Measurements from ENCODE around the gene ATF2. TPM values are rescaled to one million over a fixed set of nuclear protein-coding genes. Genes with fewer than 3 reads are reported as not detected.

ATF2 gene
- total and polyA plus RNA-seq, 2 of the 13 experiments (the other 11 are each of a cell fraction or from before 2014, with no cell fraction given) = 91.6 to 95.1 TPM

DNA sequence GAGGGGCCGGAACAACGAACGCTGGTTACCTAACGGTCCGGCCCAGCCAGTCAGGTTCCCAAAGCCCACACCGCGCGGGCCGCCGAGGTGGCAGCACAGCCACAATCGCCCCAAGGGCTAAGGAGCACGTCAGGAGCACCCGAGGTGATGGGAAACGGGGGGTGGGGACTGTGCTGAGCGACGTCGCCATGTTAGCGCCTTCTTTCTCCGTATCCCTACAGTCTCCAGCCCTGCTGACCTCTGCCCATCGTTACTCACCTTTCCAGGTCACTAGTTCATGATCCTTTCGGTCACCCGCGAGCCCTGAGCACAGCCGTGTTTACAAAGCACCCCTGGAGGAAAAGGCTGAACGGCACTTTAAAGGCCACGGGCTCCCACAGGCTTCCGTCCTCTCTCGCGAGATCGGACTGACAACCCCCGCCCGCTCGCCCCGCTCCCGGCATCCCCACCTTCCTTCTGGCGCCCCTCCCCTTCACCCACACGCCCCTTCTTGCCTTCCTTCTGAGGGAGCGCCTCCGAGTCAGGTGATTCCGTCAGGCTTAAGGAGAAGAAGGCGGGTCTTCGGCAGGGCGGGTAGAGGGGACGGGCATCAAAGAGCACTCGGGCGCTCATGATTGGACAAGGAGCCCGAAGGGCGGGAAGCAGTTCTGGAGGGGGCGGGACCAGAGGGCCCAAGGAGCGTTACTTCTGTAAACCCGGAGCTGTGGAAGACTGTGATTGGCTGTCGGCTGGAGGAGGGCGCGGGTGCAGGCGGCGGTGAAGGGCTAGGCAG, at the start of gene ATF2 (continued):
- TF ChIP-seq, protein P1, sequence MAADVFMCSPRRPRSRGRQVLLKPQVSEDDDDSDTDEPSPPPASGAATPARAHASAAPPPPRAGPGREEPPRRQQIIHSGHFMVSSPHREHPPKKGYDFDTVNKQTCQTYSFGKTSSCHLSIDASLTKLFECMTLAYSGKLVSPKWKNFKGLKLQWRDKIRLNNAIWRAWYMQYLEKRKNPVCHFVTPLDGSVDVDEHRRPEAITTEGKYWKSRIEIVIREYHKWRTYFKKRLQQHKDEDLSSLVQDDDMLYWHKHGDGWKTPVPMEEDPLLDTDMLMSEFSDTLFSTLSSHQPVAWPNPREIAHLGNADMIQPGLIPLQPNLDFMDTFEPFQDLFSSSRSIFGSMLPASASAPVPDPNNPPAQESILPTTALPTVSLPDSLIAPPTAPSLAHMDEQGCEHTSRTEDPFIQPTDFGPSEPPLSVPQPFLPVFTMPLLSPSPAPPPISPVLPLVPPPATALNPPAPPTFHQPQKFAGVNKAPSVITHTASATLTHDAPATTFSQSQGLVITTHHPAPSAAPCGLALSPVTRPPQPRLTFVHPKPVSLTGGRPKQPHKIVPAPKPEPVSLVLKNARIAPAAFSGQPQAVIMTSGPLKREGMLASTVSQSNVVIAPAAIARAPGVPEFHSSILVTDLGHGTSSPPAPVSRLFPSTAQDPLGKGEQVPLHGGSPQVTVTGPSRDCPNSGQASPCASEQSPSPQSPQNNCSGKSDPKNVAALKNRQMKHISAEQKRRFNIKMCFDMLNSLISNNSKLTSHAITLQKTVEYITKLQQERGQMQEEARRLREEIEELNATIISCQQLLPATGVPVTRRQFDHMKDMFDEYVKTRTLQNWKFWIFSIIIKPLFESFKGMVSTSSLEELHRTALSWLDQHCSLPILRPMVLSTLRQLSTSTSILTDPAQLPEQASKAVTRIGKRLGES (CRISPR knock-in tag; IDR thresholded peaks at IDR 0.05; ENCODE audit: borderline replicate concordance) = peak; percentile 59
- peak; percentile 87 for TF ChIP-seq ZNF317 (CRISPR knock-in tag; IDR thresholded peaks at IDR 0.05)
- TF ChIP-seq, protein P2, sequence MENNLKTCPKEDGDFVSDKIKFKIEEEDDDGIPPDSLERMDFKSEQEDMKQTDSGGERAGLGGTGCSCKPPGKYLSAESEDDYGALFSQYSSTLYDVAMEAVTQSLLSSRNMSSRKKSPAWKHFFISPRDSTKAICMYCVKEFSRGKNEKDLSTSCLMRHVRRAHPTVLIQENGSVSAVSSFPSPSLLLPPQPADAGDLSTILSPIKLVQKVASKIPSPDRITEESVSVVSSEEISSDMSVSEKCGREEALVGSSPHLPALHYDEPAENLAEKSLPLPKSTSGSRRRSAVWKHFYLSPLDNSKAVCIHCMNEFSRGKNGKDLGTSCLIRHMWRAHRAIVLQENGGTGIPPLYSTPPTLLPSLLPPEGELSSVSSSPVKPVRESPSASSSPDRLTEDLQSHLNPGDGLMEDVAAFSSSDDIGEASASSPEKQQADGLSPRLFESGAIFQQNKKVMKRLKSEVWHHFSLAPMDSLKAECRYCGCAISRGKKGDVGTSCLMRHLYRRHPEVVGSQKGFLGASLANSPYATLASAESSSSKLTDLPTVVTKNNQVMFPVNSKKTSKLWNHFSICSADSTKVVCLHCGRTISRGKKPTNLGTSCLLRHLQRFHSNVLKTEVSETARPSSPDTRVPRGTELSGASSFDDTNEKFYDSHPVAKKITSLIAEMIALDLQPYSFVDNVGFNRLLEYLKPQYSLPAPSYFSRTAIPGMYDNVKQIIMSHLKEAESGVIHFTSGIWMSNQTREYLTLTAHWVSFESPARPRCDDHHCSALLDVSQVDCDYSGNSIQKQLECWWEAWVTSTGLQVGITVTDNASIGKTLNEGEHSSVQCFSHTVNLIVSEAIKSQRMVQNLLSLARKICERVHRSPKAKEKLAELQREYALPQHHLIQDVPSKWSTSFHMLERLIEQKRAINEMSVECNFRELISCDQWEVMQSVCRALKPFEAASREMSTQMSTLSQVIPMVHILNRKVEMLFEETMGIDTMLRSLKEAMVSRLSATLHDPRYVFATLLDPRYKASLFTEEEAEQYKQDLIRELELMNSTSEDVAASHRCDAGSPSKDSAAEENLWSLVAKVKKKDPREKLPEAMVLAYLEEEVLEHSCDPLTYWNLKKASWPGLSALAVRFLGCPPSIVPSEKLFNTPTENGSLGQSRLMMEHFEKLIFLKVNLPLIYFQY (CRISPR knock-in tag; IDR thresholded peaks at IDR 0.05; ENCODE audit: borderline replicate concordance) = peak; percentile 36; the same call in 1 of the 2 replicates
- TF ChIP-seq ZNF543 (CRISPR knock-in tag; IDR thresholded peaks at IDR 0.05) = peak; percentile 89
- TF ChIP-seq DMAP1 (CRISPR knock-in tag; IDR thresholded peaks at IDR 0.05) = peak; percentile 97
- TF ChIP-seq, protein P3, sequence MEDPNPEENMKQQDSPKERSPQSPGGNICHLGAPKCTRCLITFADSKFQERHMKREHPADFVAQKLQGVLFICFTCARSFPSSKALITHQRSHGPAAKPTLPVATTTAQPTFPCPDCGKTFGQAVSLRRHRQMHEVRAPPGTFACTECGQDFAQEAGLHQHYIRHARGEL (CRISPR knock-in tag; IDR thresholded peaks at IDR 0.05) = no peak
- TF ChIP-seq, protein P4, sequence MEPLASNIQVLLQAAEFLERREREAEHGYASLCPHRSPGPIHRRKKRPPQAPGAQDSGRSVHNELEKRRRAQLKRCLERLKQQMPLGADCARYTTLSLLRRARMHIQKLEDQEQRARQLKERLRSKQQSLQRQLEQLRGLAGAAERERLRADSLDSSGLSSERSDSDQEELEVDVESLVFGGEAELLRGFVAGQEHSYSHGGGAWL (CRISPR knock-in tag; IDR thresholded peaks at IDR 0.05) = peak; percentile 46; the same call in 1 of the 2 replicates
- no peak; the same call in 1 of the 2 replicates for TF ChIP-seq ZNF567 (CRISPR knock-in tag; IDR thresholded peaks at IDR 0.05; ENCODE audit: borderline replicate concordance)
- 0 out of 2 replicates have a peak, but pooled peaks have one; percentile 9 for TF ChIP-seq HNRNPL (IDR thresholded peaks at IDR 0.05; ENCODE audit: low read depth, low read length)
- 0 out of 2 replicates have a peak, but pooled peaks have one; percentile 72 for TF ChIP-seq ZNF557 (CRISPR knock-in tag; IDR thresholded peaks at IDR 0.05)
- no peak; the same call in 1 of the 2 replicates for TF ChIP-seq HMG20B (CRISPR knock-in tag; conservative IDR thresholded peaks at IDR 0.05)
- TF ChIP-seq GABPB1 (CRISPR knock-in tag; IDR thresholded peaks at IDR 0.05) = peak; percentile 80
- TF ChIP-seq RXRB (CRISPR knock-in tag; IDR thresholded peaks at IDR 0.05; ENCODE audit: borderline replicate concordance) = peak; percentile 35; the same call in 1 of the 2 replicates
- 0 out of 2 replicates have a peak, but pooled peaks have one; percentile 66 for TF ChIP-seq ZSCAN22 (CRISPR knock-in tag; IDR thresholded peaks at IDR 0.05)
- TF ChIP-seq TBP (CRISPR knock-in tag; IDR thresholded peaks at IDR 0.05) = no peak
- TF ChIP-seq SP140L (CRISPR knock-in tag; IDR thresholded peaks at IDR 0.05; ENCODE audit: borderline replicate concordance) = no peak
- peak; percentile 87 for TF ChIP-seq ZNF510 (CRISPR knock-in tag; IDR thresholded peaks at IDR 0.05; ENCODE audit: low read depth)
- peak; percentile 87 for TF ChIP-seq KAT8 (CRISPR knock-in tag; IDR thresholded peaks at IDR 0.05)
- TF ChIP-seq, protein P5, sequence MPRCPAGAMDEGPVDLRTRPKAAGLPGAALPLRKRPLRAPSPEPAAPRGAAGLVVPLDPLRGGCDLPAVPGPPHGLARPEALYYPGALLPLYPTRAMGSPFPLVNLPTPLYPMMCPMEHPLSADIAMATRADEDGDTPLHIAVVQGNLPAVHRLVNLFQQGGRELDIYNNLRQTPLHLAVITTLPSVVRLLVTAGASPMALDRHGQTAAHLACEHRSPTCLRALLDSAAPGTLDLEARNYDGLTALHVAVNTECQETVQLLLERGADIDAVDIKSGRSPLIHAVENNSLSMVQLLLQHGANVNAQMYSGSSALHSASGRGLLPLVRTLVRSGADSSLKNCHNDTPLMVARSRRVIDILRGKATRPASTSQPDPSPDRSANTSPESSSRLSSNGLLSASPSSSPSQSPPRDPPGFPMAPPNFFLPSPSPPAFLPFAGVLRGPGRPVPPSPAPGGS (CRISPR knock-in tag; IDR thresholded peaks at IDR 0.05) = peak; percentile 48; the same call in 1 of the 2 replicates
- TF ChIP-seq ZNF577 (CRISPR knock-in tag; IDR thresholded peaks at IDR 0.05; ENCODE audit: borderline replicate concordance, low read depth) = no peak

Measured in HepG2 (cell line).